NCI-H69 (cell line): ENCODE measurements around the gene RNF151.

Experiments
- DNase-seq: peaks from one replicate; lab custom pipeline; 2025; lab: John Stamatoyannopoulos, UW

RNF151 gene

GRCh38 chr16:1991588-1991947 is 24.9 kb downstream of the RNF151 start:
- DNase-seq, result no peak

GRCh38 chr16:1991948-1992703 is 25.5 kb downstream of the RNF151 start:
- peak; percentile 49 for DNase-seq

- DNase-seq, result no peak
Observed at GRCh38 chr16:1992704-1993317, 26.2 kb downstream of the RNF151 start.

- DNase-seq, result peak; percentile 35
Observed at GRCh38 chr16:1993731-1994131, 27.1 kb downstream of the RNF151 start.

- no peak for DNase-seq
Observed at GRCh38 chr16:1997494-1998359, 31.1 kb downstream of the RNF151 start.

- no peak for DNase-seq
Observed at GRCh38 chr16:1998360-1998835, 31.7 kb downstream of the RNF151 start.

GRCh38 chr16:1998852-1999801 is 32.5 kb downstream of the RNF151 start:
- no peak for DNase-seq

GRCh38 chr16:1999866-2000514 is 33.3 kb downstream of the RNF151 start:
- no peak for DNase-seq

GRCh38 chr16:2001035-2001434 is 34.4 kb downstream of the RNF151 start:
- no peak for DNase-seq

GRCh38 chr16:2001456-2002355 is 35.0 kb downstream of the RNF151 start:
- no peak for DNase-seq

- no peak for DNase-seq
Observed at GRCh38 chr16:2002406-2003230, 36.0 kb downstream of the RNF151 start.

GRCh38 chr16:2003231-2003826 is 36.7 kb downstream of the RNF151 start:
- DNase-seq, result no peak

- DNase-seq, result peak; percentile 97
Observed at GRCh38 chr16:2003827-2004641, 37.4 kb downstream of the RNF151 start.

GRCh38 chr16:2004795-2005517 is 38.3 kb downstream of the RNF151 start:
- no peak for DNase-seq

- no peak for DNase-seq
Observed at GRCh38 chr16:2005646-2006045, 39.0 kb downstream of the RNF151 start.

GRCh38 chr16:2006317-2006716 is 39.7 kb downstream of the RNF151 start:
- no peak for DNase-seq
